HG02970 (cell line): ENCODE data around the gene NELFB.
A peak's percentile ranks its signal among the peaks of the same experiment; 100 is the strongest.

ENCODE experiments used
- ATAC-seq: cut with Tn5 transposase; IDR thresholded peaks from one replicate; pipeline ENCODE4 v1.9.1; 2021; ENCODE audit warnings: mild to moderate bottlenecking, moderate library complexity, moderate number of reproducible peaks; ENCODE audit not compliant: unreplicated experiment, low FRiP score

Gene NELFB

GRCh38 chr9:137266162-137266527, 11.0 kb downstream of the NELFB start:
- no peak for ATAC-seq

DNA sequence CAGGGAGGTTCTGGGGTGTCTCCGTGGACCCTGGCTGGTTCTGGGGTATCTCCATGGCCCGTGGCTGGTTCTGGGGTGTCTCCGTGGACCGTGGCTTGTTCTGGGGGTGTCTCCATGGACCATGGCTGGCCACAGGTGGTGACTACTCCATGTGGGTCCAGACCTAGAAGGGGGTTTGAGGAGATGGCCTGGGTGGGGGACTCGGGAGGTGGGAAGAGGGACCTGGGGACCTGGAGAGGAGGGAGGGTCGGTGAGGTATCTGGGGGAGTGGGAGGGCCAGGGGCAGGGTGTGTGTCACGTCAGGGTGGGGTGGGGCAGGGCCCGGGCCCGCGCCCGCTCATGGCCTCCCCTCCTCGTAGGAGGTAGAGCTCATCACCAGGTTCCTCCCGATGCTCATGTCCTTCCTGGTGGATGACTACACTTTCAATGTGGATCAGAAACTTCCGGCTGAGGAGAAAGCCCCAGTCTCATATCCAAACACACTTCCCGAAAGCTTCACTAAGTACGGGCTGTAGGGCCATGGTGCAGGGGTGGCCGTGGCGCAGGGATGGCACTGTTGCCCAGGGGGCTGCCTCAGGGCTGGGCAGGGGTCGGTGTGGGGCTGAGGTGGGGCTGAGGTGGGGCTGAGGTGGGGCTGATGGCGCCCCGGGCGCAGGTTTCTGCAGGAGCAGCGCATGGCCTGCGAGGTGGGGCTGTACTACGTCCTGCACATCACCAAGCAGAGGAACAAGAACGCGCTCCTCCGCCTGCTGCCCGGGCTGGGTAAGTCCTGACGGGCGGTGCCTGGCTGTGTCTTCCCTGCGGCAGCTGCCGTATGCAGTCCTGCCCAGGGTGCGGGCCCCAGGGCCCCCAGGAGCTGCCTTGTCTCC, 11.7 kb downstream of the NELFB start:
- no peak for ATAC-seq

DNA sequence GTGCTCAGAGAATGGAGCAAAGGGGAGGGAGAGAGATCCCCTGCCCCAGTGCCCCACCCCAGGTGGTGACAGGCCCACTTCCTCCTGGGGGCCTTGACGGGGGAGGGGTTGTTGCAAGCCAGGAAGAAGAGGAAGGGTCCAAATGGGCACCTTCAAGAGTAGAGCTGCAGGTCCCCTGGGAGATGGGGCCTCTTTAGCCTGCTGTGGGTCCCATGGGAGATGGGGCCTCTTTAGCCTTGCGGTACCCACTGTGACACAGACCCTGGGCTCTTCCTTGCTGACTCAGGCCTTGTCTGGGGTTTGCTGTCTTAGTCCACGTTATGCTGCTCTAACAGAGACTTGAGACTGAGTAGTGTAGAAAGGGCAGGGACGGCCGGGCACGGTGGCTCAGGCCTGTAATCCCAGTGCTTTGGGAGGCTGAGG, 12.8 kb downstream of the NELFB start:
- no peak for ATAC-seq

DNA sequence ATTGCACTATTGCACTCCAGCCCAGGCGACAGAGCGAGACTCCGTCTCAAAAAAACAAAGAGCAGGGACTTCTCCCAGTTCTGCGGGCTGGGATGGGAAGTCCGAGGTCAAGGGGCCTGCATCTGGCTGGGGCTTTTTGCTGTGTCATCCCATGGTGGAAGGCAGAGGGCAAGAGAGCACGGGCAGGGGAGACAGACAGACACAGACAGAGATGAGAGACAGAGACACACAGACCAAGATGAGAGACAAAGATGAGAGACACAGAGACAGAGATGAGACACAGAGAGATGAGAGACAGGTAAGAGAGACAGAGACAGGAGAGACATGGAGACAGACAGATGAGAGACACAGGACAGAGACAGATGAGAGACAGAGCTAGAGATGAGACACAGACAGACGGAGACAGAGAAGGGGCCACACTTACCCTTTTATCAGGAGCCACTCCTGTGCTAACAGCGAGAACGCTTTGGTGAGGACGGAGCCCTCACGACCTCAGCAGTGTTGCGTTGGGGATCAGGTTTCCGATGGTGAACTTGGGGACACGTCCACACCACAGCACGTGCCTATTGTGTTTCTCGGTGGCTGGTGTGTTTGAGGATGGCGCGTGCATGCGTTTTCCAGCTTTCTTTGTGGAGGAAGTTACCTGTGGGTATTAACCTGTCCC, 13.5 kb downstream of the NELFB start:
- no peak for ATAC-seq

DNA sequence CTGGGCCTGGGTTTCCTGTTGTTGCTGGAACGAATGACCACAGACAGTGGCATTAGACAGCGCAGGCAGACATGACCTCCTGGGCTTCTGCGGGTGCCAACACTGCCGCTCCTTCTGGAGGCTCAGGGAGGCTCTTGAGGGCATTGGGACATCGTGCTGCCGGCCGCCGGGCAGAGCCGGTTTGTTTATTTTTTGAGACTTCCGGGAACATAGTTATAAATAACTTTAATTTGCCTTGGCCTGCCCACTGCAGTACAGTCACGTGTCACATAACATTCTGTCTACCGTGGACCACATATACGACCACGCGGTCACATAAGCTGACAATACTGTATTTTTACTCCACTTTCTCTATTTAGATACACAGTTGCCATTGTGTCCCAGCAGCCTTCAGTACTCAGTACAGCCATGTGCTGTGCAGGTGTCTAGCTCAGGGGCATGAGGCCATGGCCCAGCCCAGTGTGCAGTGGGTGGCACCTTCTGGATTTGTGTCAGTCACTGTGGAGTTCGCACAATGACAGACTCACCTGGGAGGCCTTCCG, 14.2 kb downstream of the NELFB start:
- no peak for ATAC-seq

DNA sequence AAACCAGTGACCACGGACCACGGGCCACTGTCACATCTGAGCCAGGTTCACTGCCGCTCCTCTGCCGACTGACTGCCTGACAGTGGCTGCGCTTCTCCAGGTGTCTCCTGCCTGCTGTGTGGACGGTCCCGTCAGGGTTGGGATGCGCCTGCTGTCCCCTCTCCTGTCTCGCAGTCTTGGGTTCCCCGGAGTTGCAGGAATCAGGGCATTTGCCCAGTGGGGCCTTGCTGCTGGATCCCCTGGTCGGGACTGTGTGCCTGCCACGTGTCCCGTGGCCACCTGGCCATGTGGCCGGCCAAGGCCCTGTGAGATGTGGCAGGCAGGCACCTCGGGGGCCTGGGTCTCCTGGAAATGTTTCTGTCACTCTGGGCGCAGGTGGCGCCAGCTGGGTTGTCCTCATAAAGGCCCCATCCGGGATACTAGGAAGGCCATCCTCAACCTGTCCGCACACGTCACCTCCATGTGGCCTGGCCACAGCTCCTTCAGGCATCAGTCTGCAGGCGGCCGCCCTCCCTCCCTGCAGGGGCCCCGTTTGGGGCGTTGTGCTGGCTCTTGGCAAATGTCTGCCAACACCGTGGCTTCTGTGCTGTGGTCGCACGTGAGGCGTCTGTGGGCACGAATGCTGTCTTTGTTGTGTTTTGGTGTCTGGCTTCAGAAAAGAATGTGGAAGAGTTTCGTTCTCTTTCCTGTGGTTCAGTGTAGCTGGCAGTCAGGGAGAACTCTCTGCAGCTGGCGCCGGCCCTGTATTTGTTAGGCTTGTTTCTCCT, 16.0 kb downstream of the NELFB start:
- no peak for ATAC-seq

DNA sequence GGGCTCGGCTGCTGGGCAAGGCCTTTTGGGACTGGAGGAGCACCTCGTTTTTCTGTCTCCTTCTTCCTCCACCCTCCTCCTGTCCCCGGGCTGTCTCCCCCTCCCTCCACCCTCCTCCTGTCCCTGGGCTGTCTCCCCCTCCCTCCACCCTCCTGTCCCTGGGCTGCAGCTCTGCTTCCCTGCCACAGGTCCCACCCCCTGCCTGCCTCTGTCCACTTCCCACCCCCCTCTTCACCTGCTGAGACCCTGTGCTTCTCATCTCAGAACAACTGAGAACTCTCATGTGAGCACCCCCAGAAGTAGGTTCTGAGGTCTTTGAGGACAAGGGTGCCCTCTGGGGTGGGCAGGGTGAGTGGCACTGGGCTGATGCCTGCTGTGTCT, 16.6 kb downstream of the NELFB start:
- ATAC-seq: no peak

GRCh38 chr9:137272241-137273094, 17.3 kb downstream of the NELFB start:
- ATAC-seq: no peak

DNA sequence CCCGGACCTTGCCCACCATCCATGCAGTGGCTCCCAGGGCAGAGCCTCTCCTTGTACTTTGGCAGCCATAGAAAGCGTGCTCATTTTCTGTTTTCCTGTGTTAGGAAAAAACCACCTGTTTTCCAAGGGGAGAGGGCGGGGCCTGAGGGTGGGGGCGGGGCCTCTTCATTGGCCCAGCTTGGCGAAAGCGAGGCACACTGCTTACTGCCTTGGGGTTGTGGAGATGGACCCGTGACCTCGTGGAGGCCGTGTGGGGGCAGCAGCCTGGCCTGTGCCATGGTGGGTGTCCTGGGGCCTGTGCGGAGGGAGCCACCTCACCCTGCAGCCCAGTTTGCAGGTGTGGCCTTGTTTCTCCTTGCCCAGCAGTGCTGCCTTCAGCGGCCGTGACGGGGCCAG, 18.0 kb downstream of the NELFB start:
- no peak for ATAC-seq

- no peak for ATAC-seq
These were observed 18.6 kb downstream of the NELFB start for GRCh38 chr9:137273611-137274320.

DNA sequence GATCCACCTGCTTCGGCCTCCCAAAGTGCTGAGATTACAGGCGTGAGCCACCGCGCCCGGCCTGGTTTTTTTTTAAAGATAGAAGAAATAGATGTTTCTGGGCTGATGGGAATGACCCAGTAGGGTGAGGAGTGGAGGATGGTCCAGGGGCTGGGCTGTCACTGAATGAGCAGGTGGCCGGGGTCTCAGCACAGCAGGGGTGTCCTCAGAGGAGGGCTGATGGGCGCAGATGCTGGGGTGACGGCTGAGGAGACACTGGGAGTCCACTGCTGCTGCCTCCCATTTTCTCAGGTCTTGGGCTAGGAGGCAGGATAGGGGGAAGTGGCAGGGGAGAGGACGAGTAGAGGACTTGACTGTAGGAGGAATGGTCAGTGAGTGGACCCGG, 20.1 kb downstream of the NELFB start:
- no peak for ATAC-seq

- ATAC-seq: no peak
These were observed 20.7 kb downstream of the NELFB start for GRCh38 chr9:137275588-137276472.

- no peak for ATAC-seq
These were observed 21.6 kb downstream of the NELFB start for GRCh38 chr9:137276473-137277328.

- ATAC-seq: peak; percentile 76
These were observed 22.4 kb downstream of the NELFB start, which contains the start of gene TOR4A for GRCh38 chr9:137277329-137278041. TOR4A (plus strand) TSS chr9:137277726; CDS start chr9:137278690, 964 bp downstream.

DNA sequence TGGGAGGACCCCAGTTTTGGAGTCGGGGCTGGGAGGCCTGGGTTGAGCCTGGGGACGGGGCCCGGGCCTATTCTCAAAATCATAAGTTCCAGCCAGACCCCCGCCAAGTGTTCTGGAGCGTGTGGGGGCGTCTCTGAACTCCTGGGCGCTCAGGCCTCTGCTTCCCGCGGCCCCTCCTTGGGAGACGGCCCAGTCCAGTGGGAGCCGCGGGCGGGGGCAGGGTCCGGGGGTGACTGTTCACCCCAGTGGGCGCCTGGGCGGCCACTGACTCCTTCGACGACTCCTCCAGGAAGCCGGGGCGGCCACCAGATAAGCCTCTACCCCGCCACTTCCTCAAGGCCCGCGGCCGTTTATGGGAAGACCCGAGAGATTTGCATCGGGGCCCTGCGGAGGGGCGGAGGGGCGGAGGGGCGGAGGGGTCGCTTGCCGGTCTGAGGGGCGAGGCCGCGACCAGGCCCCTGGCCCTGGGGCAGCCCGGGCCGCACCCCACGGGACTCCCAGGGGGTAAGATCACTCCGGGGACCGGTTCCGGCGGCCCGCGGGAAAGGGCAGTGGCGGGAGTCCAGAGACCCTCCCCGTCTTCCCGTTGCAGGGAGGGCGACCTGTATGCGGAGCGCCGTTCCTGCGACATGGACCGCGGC, 23.1 kb downstream of the NELFB start:
- ATAC-seq: no peak
